ENCODE data around the gene TPRN.

The TPRN gene

DNA sequence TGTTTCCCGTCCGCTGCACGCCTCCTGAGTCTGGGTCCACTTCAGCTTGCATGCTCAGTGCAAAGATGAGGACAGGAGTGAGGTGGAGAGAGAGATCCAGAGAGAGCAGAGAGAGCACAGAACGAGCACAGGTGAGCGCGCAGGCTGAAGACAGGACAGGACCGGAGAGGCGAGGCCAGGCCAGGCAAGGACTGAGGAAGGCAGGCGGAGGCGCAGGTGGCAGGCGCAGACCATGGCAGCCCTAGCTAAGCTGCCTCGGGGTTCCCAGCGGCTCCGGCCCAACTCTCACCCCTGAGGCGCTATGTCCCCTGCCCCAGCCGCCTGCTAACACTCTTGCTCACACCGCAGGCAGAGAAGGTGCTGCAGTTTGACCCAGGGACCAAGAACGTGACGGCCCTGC, 51.9 kb downstream of the TPRN start:
- no peak overlapping the region for H3K27ac Mint-ChIP-seq
- no peaks in the 10 kb centered on the region for H3K9me3 Mint-ChIP-seq
- peaks cover 10% of the 10 kb centered on the region for H3K4me1 Mint-ChIP-seq (ENCODE audit: low read depth)
- H3K36me3 Mint-ChIP-seq (ENCODE audit: low read depth) = no peaks in the 10 kb centered on the region
- no peaks in the 10 kb centered on the region for H3K27me3 Mint-ChIP-seq (ENCODE audit: low read depth)
- no peak overlapping the region for H3K4me3 Mint-ChIP-seq

DNA sequence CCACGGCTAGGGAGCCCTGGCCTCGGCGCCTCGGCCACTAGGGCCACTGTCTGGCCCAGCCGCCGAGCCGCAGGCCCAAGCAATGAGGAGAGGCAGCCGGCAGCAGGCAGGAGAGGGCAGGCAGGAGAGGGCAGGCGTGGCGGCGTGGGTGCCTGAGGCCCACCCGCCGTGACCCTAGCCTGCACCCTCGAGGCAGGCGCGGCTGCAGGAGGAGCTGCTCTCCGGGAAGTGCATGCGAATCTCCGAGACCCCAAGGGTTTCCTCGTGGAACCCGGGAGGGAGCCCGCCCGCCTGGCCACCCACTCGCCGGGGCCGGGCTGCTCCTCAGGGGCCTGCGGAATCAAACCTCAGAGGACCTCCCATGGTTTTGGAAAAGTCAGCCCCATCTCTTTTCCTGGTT, 52.3 kb downstream of the TPRN start:
- H3K27me3 Mint-ChIP-seq (ENCODE audit: low read depth) = no peaks in the 10 kb centered on the region
- no peak overlapping the region for H3K27ac Mint-ChIP-seq
- H3K36me3 Mint-ChIP-seq (ENCODE audit: low read depth) = no peaks in the 10 kb centered on the region
- no peak overlapping the region for H3K4me3 Mint-ChIP-seq
- H3K4me1 Mint-ChIP-seq (ENCODE audit: low read depth) = peaks cover 10% of the 10 kb centered on the region
- no peaks in the 10 kb centered on the region for H3K9me3 Mint-ChIP-seq

GRCh38 chr9:137147793-137148160, 52.8 kb downstream of the TPRN start:
- peaks cover 10% of the 10 kb centered on the region for H3K4me1 Mint-ChIP-seq (ENCODE audit: low read depth)
- H3K27ac Mint-ChIP-seq = no peak overlapping the region
- H3K9me3 Mint-ChIP-seq = no peaks in the 10 kb centered on the region
- H3K36me3 Mint-ChIP-seq (ENCODE audit: low read depth) = no peaks in the 10 kb centered on the region
- H3K27me3 Mint-ChIP-seq (ENCODE audit: low read depth) = no peaks in the 10 kb centered on the region
- H3K4me3 Mint-ChIP-seq = no peak overlapping the region

GRCh38 chr9:137147091-137147792, 53.3 kb downstream of the TPRN start:
- no peaks in the 10 kb centered on the region for H3K36me3 Mint-ChIP-seq (ENCODE audit: low read depth)
- peaks cover 3% of the 10 kb centered on the region for H3K27me3 Mint-ChIP-seq (ENCODE audit: low read depth)
- H3K4me3 Mint-ChIP-seq = no peak overlapping the region
- no peak overlapping the region for H3K27ac Mint-ChIP-seq
- no peaks in the 10 kb centered on the region for H3K9me3 Mint-ChIP-seq
- peaks cover 10% of the 10 kb centered on the region for H3K4me1 Mint-ChIP-seq (ENCODE audit: low read depth)

DNA sequence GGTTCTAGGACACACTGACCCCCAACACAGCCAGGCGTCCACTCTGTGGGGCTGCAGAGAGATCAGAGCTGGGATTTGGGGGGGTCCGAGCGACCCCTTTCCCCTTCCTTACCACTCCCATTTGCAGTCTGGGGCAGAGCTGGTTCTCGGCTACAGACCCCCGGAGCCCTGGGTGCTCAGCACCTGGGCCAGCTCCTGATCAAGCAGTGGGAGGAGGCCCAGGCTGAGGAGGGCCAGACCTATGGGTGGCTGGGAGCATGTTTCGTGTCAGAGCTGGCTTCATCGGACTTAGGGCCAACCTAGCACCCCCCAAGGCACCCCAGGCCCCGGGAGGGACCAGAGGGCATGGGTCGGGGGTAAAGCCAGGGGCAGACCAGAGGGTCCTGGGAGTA, 54.0 kb downstream of the TPRN start:
- Mint-ChIP-seq H3K27ac (no peak overlapping the region), H3K4me1 (ENCODE audit: low read depth) (peaks cover 10% of the 10 kb centered on the region), H3K4me3 (no peak overlapping the region), H3K36me3 (ENCODE audit: low read depth) (no peaks in the 10 kb centered on the region), H3K27me3 (ENCODE audit: low read depth) (peaks cover 7% of the 10 kb centered on the region), H3K9me3 (no peaks in the 10 kb centered on the region)

GRCh38 chr9:137145731-137146526, 54.6 kb downstream of the TPRN start:
- Mint-ChIP-seq H3K27ac (no peak overlapping the region), H3K4me1 (ENCODE audit: low read depth) (peaks cover 7% of the 10 kb centered on the region), H3K9me3 (no peaks in the 10 kb centered on the region), H3K4me3 (no peak overlapping the region), H3K27me3 (ENCODE audit: low read depth) (peaks cover 7% of the 10 kb centered on the region), H3K36me3 (ENCODE audit: low read depth) (no peaks in the 10 kb centered on the region)

- H3K4me3 Mint-ChIP-seq = no peak overlapping the region
- no peaks in the 10 kb centered on the region for H3K36me3 Mint-ChIP-seq (ENCODE audit: low read depth)
- no peaks in the 10 kb centered on the region for H3K9me3 Mint-ChIP-seq
- peaks cover 24% of the 10 kb centered on the region for H3K27me3 Mint-ChIP-seq (ENCODE audit: low read depth)
- H3K27ac Mint-ChIP-seq = no peak overlapping the region
- H3K4me1 Mint-ChIP-seq (ENCODE audit: low read depth) = peaks cover 3% of the 10 kb centered on the region
Observed at GRCh38 chr9:137143459-137143858, 57.1 kb downstream of the TPRN start.

DNA sequence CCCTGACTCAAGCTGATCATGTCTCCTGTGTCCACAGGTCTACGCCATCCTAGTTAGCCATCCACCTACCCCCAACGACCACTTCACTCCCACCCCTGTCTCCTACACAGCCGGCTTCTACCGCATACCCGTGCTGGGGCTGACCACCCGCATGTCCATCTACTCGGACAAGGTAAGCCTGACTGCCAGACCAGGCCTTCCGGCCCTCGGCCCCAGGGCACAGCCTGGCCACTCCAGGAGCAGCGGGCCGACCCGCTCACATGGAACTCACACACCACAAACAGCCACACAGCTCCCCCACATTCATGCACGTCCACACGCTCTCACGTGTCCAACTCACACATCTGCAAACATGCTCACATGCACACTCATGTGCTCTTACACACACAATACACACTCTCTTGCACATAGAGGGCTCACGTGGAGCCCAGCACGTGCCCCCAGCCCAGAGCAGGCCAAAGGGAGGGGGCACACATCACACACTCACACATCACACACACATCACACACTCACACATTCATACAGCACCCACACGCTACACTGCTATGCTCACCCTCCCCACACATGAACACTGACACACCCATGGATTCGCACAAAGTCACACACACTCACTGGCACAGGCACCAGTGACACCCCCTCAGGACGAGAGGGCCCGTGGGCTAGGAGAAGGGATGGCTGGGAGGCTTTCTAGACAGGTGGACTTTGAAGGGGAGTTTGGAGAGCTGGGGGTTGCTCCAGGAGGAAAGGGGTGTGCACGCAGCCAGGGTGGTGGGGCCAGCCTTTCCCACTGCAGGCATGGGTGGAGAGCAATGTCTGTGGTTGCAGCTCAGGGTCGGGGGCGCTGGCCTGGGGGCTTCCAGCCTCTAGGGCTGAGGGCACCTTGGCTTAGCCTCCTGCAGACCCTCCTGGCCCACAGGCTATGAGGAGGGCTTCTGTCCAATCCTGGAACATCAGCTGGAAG, 58.3 kb downstream of the TPRN start:
- Mint-ChIP-seq H3K4me1 (ENCODE audit: low read depth) (peaks cover 3% of the 10 kb centered on the region), H3K9me3 (no peaks in the 10 kb centered on the region), H3K27ac (no peak overlapping the region), H3K36me3 (ENCODE audit: low read depth) (no peaks in the 10 kb centered on the region), H3K4me3 (no peak overlapping the region), H3K27me3 (ENCODE audit: low read depth) (peaks cover 35% of the 10 kb centered on the region)

Data from T-helper 1 cell treated with Interleukin-12 subunit alpha and Interleukin-12 subunit beta and Interleukin-4 antibody, amounts not matched to agents 30 μg/mL and 1 μg/mL, for 36 hours (primary cell).